SK-N-SH treated with all-trans-retinoic acid at 6 μM for 48 hours (cell line): ENCODE measurements around the gene PLCB3.

Source experiments
- ARNTL ChIP-seq: fragments of 450-650 bp; formaldehyde crosslinking; IDR thresholded peaks from 2 replicates; pipeline ENCODE4 v1.5.0; 2020; ENCODE audit warnings: low read depth, mild to moderate bottlenecking, moderate library complexity, borderline replicate concordance
- BACH2 ChIP-seq: fragments of 250-450 bp; sonication (Bioruptor Pico); IDR thresholded peaks from 2 replicates; pipeline ENCODE4 v1.9.0; 2021; ENCODE audit warnings: mild to moderate bottlenecking, borderline replicate concordance
- CREB5 ChIP-seq: fragments of 250-450 bp; sonication (Bioruptor Pico); IDR thresholded peaks from 2 replicates; pipeline ENCODE4 v1.5.1; 2020; ENCODE audit warnings: low read depth, mild to moderate bottlenecking, moderate library complexity
- CSDC2 ChIP-seq: fragments of 250-450 bp; sonication (Bioruptor Pico); IDR thresholded peaks from 2 replicates; pipeline ENCODE4 v1.5.0; 2020; ENCODE audit warnings: mild to moderate bottlenecking, moderate library complexity
- CSRNP3 ChIP-seq: fragments of 250-450 bp; sonication (Bioruptor Pico); IDR thresholded peaks from 2 replicates; pipeline ENCODE4 v1.5.1; 2021; ENCODE audit warnings: mild to moderate bottlenecking, moderate library complexity
- ESRRG ChIP-seq: fragments of 250-450 bp; sonication (Bioruptor Pico); IDR thresholded peaks from 2 replicates; pipeline ENCODE4 v1.6.1; 2021; ENCODE audit warnings: mild to moderate bottlenecking
- GLIS3 ChIP-seq: fragments of 250-450 bp; sonication (Bioruptor Pico); IDR thresholded peaks from 2 replicates; pipeline ENCODE4 v1.5.0; 2020; ENCODE audit warnings: mild to moderate bottlenecking, moderate library complexity
- ISL1 ChIP-seq: fragments of 250-450 bp; sonication (Bioruptor Pico); IDR thresholded peaks from 2 replicates; pipeline ENCODE4 v2.1.2; 2022; ENCODE audit warnings: mild to moderate bottlenecking, moderate library complexity
- PATZ1 ChIP-seq: fragments of 250-450 bp; sonication (Bioruptor Pico); IDR thresholded peaks from 2 replicates; pipeline ENCODE4 v1.8.0; 2020; ENCODE audit warnings: mild to moderate bottlenecking, moderate library complexity, borderline replicate concordance
- RARB ChIP-seq: fragments of 250-450 bp; sonication (Bioruptor Pico); IDR thresholded peaks from 2 replicates; pipeline ENCODE4 v1.8.0; 2021; ENCODE audit warnings: mild to moderate bottlenecking, moderate library complexity
- SNAI2 ChIP-seq: fragments of 250-450 bp; sonication (Bioruptor Pico); IDR thresholded peaks from 2 replicates; pipeline ENCODE4 v1.5.0; 2020; ENCODE audit warnings: mild to moderate bottlenecking, moderate library complexity
- ZFP3 ChIP-seq: fragments of 250-450 bp; sonication (Bioruptor Pico); IDR thresholded peaks from 2 replicates; pipeline ENCODE4 v1.5.0; 2020; ENCODE audit warnings: mild to moderate bottlenecking, moderate library complexity
- ZNF70 ChIP-seq: fragments of 450-650 bp; formaldehyde crosslinking; IDR thresholded peaks from 2 replicates; pipeline ENCODE4 v1.5.0; 2020; ENCODE audit warnings: mild to moderate bottlenecking, moderate library complexity

GRCh38 chr11:64220271-64220670, 31.1 kb upstream of the PLCB3 start:
- TF ChIP-seq ZFP3, result no peak
- TF ChIP-seq RARB (CRISPR knock-in tag), result no peak
- TF ChIP-seq CSRNP3 (CRISPR knock-in tag), result no peak
- TF ChIP-seq CREB5, result no peak
- no peak for TF ChIP-seq ZNF70
- TF ChIP-seq ESRRG, result no peak
- no peak for TF ChIP-seq BACH2 (CRISPR knock-in tag)
- TF ChIP-seq ISL1 (CRISPR knock-in tag), result no peak
- TF ChIP-seq CSDC2 (CRISPR knock-in tag), result no peak
- no peak for TF ChIP-seq ARNTL (CRISPR knock-in tag)
- no peak for TF ChIP-seq PATZ1 (CRISPR knock-in tag)
- TF ChIP-seq GLIS3 (CRISPR knock-in tag), result no peak
- TF ChIP-seq SNAI2, result no peak
